Cerebellar nuclear complex (tissue), 1 donor: ENCODE data around the gene SP140L.
"Not testable (repeated sequence)": the region's sequence is repeated elsewhere in the genome, so short reads cannot be mapped to it uniquely, and the experiment has no call there.

Experiments
- DNase-seq, 2 experiments: peaks; one replicate each; lab custom pipeline; 2025; lab: John Stamatoyannopoulos, UW

The SP140L gene

DNA sequence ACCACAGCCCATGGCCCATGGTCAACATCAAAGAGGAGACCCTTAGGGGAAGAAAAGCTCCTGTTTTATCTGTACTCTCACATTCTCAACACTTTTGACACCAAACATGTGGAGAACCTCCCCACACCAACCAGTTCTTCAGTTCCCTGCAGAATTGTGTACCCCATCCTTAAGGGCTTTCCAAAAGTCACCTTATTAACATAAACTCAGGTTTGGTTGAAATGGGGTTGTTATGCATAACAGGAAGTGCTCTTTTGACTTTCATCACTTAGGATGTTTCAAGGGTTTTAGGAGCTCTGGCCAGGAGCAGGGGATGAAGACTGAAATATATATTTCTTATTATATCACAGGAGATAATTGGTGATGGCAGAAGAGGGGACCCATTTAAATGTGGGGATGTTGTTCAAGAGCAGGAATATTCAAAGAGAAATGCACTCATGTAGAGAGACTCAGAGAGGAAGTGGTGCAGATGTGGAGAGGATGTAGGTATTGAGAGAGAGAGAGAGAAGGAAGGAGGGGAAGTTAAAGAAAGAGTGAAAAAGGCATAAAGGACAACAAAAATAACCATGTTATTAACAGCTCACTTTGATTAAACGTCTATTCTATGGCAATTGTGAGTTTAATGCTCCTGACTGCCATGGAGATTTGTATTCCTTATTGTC is 35.2 kb downstream of the SP140L start:
- no peak for DNase-seq

DNA sequence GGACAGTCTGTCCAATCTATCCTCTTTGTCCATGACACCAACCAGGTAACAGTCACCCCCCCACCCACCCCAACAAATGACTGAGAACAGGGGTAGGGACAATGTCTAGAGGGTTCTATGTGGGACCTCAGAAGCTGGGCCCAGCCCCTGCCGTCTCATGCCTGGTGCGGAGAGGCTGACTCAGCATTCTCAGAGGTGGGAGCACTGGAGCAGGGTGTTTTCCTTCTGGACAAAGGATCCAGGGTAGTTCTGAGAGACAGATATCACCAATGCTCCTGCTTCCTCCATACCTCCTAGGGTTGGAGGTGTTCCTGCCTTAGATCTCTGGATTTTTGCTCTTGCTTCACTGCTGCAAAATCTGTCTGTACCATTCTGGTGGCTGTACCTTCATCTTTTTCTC is 55.1 kb downstream of the SP140L start:
- no peak for DNase-seq

DNA sequence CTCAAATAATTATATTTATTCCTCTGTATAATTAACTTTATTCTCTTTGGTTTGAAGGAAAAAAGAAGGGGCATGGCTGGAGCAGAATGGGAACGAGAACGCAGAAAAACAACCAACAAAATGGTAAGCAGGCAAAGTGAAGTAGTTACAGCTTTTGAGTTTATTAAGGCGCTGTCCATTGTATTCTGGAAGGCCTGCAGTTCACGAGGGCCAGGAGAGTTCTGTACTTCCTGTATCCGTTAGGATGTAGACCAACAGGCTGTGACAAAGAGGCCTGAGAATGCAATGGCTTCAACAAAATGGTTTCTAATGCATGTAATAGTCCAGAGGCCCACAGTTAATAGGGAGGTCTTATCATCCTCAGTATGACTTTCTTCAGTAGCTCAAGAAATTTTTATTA is 56.5 kb downstream of the SP140L start:
- no peak for DNase-seq

DNA sequence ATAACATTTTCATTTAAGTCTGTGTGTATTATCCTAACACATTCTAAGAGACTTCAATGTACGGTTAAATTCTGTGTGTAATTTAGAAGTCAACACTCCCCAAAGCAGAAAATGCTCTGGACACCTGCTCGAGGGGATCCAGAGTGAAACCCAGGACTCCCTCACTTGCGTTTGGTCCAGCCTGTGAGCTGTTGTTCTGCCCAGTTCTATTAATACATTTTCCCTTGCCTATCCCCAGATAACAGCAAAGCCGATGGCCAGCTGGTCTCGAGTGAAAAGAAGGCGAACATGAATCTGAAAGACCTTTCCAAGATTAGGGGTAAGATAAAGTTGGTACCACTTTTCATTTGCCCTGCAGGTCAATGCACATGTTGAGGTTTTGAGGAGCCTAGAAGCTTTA is 58.0 kb downstream of the SP140L start:
- no peak for DNase-seq

DNA sequence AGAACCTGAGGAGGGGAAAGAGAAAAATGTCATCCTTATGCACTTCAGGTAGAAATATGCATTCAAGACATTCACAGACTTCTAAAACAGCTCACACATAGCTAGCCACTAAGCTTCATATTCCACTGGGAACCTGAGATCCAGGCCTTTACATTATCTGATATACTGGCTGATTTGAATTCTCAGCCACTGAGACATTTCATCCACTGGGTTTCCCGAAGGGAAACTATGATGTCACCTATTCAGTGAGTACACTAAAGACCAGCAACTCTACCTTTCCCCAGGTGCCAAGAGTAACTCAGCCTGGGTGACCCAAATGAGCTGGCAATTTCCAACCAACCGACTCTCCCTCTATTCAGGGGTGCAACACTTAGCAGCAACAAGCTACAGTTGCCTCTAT is 67.3 kb downstream of the SP140L start:
- no peak for DNase-seq

DNA sequence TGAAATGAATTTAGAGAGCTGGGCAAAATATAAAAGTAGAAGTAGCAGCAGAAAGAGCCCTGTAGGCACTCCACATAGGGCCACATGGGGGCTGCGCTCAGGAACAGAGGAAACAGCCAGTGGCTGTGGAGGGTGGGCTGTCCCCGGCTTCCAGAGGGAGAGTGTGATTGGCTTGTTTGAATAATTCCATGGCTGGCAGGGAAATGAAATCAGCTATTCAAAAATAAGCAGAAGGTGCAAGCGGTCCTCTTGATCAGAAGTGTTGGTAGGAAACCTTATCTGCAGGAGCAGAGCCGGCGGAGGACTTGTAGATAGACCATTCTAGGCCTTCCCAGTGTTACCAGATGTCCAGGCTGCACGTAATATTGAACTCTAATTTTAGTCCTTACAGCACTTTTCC is 71.7 kb downstream of the SP140L start:
- DNase-seq = not testable (repeated sequence)

DNA sequence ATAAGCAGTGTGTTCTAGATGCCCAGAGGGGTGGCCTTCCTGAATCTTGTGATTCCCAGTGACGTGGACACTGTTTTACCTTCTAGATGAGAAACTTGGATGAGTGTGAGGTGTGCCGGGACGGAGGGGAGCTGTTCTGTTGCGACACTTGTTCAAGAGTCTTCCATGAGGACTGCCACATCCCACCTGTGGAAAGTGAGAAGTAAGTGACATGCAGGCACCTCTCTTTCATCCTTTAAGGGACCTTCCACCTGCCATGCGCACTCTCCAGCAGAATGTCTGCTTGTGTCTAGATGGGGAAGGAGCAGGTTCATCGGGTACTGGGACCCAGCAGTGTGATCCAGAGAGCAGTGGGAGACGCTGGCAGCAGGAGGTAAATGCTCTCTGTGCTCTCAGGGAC is 73.0 kb downstream of the SP140L start:
- no peak for DNase-seq

DNA sequence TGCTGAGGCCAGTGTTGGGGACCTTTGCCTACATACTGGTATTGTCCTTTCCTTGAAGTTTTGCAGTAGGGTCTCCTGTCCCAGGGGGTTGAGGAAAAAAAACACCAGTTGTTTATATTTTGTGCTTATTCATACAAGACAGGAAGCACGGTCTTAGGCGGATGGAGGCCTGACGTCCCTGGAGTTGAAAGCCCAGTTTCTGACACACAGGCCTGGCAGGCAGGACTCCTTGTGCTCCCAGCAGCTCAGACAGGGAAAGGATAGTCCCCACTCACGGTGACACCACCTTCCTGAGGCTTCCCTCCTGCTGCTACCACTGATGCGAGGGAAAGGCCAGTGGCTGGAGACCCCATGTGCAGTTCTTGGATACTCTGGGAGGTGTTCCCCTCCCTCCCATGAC is 73.5 kb downstream of the SP140L start:
- DNase-seq = no peak

DNA sequence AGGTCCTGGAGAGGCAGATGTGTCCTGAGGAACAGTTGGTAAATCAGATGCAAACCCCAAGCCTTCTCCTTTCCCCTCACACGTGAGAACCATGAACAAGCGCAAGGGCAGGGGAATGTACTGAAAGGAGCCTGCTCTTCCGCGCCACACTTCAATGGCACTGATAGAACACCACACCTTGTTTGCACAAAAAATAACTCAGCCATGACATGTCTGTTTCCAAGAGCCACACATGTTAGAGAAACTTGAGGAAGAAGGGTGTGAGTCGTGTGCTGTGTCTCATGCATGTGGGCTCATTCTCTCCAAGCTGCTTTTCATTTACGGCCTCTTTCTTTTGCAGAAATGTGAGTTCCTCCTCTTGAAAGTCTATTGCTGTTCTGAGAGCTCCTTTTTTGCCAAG is 74.0 kb downstream of the SP140L start:
- DNase-seq = not testable (repeated sequence)

DNA sequence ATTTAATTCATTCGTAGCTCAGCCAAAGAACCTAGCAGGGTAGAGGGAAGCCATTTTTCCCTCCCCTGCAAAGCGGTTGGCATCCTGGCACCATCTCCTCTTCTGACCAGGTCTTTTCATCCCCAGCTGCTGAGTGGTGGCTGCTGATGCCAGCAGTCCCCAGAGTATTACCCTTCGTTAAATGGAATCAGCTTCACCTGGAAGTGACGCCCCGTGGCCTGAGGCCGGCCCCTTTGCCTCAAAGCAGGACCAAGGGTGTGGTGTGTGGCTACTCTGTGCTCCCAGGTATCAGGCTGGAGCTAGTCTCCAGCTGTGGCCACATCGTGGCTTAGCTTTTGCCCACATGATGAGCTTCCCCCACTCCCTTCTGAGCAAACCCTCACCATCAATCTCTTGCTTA is 76.8 kb downstream of the SP140L start:
- no peak for DNase-seq

DNA sequence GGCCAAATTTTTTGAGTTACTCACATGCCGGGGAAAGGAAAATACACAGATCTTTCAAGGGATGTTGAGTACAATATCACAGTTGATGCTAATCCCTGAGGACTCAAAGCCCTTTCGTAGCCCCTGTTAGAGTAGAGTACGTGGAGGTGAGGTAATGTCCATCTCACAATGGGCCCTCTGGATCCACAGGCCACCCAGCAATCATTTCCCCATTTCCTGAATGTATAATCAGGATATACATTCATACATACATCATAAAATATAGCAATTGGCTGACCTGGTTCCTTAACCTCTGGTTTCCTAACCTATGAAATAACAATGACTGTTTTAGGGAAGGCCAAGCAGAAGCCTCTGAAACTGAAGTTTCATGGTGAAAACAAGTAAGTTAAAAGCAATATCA is 78.8 kb downstream of the SP140L start:
- no peak for DNase-seq

DNA sequence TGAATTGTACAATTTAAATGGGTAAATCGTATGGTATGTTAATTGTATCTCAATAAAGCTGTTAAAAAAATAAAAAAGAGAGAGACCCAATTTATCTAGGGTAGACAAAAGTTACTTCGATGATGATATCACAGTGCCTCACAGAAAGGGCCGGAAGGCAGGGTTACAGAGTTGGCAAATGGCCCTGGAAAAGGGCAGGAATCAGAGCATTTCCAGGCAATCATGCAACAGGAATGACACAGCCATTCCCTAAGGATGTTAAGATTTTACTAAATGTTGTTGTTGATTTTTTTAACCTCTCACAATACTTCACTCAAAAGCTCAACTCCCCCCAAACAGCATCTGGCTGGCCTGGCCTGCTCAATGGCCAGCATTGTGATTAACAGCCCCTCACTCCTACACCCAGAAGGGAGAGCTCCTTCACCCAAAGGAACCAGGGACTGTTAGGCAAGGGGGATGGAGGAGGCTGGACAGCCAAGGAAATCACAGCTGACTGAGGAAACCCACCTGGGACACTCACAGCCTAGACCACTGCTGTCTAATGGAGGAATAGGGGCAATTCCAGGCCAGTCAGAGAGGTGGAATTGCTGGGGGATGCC is 81.3 kb downstream of the SP140L start:
- DNase-seq = no peak

DNA sequence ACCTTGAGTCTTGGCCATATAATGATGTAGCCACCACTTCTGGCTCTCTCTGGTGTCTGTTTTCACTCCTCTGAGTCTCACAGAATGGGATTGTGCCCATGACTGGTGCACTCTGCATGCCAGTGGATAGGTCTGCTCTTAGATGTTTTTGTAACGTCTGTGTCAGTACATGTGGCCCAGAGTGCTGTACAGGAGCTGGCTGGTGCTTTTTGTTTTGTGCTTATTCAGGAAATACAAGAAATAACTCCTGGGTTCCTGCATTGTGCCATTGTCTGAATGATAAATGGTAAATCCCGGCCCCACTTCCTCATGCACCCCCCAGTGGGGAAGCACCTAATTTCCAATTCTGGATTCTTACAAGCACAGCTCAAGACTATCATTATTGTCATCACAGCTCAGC is 82.3 kb downstream of the SP140L start:
- not testable (repeated sequence) for DNase-seq

DNA sequence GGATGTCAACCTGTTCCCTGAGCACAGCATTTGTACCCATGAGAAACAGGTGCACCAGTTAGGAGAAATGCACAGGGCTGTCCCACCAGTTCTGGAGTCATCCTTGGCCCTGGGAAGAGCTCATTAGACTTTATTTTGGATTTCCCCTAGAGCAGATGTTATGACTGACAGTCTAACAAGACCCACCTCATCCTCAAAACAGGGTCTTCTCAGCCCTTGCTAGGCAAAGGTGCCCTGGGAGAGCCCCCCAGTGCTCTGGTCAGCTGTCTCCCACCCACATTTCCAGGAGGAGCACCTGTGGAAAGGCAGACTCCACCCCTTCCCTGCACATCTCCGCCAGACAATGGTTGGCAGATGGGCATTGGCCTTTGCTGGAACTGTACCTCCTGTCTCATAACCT is 83.3 kb downstream of the SP140L start:
- DNase-seq = no peak

DNA sequence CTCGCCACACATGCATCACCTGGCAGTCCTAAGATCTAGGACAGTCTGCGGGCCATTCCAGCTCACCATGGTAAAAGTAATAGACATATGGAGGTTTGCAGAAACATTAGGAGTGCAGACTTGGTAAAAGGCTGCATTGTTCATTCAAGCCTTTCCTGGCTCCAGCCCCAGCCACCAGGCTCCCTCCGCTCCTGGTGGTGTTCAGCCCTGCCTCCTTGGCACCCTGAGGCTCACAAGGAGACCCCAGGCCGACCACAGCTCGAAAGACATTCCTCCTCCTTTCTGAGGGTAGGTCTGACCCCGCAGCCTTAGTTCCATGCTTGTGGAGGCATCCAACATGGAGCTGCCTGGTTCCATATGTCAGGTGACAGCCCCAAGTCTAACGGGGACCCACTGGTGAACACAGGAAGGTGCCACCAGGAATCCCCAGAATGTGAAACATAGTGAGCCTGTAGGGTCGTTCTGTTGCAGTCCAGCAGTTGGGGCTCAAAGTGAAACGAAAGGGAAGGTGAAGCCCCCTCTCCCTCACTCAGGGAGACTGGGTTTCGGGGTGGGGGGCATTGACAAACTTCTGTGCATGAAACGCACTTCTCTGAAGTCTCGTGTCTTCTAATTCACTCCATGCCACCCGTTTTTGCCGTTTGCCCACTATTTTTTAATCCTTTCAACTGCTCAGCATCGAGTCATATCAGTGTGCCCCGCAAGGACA is 84.0 kb downstream of the SP140L start:
- DNase-seq = no peak

DNA sequence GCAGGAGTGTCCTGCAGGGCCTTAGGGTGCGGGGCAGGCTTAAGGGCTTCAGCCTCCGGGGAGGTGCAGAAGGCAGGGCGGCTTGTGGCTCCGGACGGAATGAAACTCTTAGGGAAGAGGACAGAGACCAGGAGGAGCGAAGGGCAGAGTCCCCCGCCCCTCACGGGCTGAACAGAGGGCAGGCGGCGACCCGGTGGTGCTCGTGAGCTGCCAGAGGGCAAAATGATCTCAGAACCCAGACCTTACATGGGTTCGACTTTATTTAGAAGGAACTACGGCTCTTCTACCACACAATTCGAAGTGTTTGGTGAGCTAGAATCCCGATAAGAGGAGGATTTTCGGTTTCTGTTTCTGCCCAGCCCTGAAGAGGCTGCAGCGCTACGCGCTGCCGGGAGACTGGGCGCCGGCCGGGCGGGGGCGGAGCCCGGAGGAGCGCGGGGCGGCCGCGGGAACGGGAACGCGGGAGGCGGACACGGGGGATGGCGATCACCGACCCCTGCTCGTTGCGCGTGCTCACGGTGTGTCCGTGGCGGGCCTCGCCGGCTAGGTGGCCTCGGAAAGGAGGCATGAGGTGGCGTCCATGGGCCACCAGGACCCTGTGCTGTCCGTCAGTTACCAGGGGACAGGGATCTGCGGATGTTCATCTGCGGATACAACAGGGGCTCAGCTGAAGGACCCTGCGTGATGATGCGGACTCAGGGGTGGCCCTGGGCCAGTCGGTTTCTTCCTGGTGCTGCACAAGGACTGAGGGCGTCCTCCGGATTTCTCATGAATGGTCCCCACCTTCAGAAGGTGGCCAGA is 84.8 kb downstream of the SP140L start:
- DNase-seq = no peak

DNA sequence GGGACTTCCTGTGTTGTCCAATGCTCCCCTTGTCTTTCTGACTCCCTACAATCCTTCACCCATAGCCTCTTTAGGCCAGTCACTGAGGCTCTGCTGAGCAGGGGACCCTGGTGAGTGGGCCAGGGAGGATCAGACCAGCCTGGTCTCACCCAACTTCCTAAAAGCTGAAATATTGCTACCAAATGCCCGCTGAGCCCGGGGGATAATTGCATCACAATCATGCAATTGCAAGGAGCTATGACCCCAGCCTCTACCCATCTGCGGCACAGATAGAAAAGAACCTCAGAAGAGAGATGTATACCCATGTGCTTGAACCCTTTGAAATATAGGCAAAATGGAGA is 85.3 kb downstream of the SP140L start:
- no peak for DNase-seq

DNA sequence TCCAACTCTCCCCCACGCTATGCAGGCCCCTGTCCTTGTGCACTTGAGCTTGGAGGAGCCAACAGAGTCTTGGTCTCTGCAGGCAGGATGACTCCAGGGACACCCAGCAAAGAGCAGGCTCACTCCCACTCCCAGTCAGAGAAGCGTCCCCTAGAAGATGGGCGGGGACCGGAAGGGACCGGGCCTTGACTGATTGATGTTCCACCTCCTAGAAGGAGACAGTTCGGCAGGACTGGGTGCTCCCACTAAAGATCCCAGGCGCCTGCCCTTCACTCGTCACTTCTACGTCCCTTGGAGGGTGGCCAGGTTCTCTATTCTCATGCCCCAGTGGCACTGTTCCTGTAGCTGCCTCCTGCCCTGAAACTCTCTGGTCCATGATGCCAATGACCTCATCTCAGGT is 85.9 kb downstream of the SP140L start:
- no peak for DNase-seq

DNA sequence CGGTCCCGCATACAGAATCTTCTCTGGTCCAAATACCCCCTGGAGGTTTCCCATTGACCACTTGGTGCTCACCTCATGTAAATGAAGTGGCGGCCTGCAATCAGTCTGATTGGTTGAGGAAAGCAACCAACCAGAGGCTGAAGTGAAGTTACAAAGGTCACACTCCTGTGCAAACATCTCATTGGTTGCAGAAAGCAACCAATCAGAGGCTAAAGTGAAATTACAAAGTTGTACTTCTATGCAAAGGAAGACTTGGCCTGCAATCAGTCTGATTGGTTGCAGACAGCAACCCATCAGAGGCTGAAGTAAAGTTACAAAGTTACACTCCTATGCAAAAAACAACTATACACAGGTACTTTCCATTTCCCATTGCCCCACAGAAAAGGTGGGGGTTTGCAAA is 86.5 kb downstream of the SP140L start:
- DNase-seq = no peak

DNA sequence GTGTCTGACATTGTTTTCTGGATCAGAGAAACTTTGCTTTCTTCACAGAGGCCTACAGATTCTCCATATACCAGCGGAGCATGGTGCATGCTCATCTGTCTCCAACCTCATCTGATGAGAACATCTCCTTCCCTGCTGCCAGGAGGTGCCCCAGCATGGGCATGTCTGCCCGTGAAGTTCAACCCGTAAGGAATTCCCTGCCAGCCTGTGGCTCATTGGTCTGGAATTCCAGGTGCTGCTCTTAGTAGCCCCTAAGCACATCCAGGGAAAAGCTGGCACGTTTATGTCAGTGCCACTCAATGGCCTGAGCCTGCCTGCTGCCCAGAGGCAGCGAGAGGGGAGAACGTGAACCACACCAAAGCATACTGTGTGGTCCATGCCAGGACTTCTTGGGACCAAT is 87.3 kb downstream of the SP140L start:
- no peak for DNase-seq

DNA sequence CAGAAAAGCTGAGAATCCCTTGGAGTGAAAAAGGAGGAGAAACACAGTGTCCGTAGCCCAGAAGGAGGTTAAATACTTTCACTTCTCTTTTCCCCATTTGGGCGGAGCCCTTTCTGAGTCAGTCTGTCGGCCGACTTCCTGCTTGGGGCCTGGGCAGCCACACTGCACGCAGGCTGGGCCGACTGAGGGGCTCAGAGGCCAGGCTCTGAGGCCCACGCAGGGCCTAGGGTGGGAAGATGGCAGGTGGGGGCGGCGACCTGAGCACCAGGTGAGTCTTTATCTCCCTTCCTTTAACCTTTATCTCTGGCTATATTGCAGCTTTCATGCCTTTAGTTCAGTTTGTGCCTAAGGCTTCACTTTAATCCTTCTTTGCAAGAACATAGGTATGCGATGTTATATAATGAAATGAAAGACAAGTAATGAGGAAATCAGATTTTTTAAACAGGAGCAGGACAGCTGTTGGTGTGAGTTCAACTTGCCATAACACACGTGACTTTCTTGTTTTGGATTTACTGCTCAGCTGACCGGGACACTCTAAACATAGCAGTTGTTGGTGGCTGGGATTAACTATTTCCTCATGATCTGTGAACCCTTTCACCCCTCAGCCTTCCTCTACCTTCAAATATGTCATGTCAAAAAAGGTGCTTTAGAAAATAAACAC is 89.2 kb downstream of the SP140L start, which contains the start of gene SP100:
Gene SP100, plus strand, starts transcription at position 141 of the 661 bp plus-strand sequence. Its CDS starts 96 bp downstream, at position 237.
- DNase-seq = no peak

DNA sequence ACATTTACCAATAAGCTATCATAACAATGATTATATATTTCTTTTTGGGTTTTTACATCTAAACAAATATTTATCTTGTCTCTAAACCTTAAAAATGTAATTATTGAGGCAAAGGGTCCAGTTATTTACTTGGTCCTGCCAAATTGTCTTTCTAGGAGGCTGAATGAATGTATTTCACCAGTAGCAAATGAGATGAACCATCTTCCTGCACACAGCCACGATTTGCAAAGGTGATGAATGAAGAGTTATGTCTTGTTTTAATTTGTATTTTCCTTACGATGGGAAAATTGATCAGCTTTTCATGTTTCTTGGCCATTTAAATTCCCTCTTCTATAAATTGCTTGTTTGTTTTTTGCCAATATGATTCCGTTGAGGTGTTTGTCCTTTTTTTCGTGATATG is 90.4 kb downstream of the SP140L start:
- DNase-seq = no peak
